ENCODE measurements around the gene MTMR3.

The MTMR3 gene

DNA sequence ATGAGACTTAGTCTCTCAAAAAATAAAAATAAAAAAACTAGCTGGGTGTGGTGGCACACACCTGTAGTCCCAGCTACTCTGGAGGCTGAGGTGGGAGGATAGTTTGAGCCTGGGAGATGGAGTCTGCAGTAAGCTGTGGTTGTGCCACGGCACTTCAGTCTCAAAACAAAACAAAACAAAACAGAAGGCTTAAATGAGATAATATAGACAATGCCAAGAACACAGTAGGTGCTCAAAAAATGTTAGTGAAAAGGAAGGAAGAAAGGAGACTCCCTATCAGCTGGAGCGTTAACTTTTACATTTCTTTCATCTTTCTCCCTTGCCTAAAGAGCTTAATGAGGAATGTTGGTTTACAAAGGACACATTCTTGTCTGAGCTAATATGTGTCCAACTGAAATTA lies 40.8 kb upstream of the MTMR3 start:
- no peaks in the 10 kb centered on the region for H3K27me3 ChIP-seq (ENCODE audit: insufficient read depth, low read depth)
- H3K79me2 ChIP-seq (ENCODE audit: insufficient read depth, low read depth): peaks cover 6% of the 10 kb centered on the region; the same call in 1 of the 2 replicates
- H3K36me3 ChIP-seq (ENCODE audit: insufficient read depth): no peaks in the 10 kb centered on the region
- no peak overlapping the region for H3K9ac ChIP-seq
- no peak overlapping the region for H2AFZ ChIP-seq (ENCODE audit: low read depth)
- no peaks in the 10 kb centered on the region for H4K20me1 ChIP-seq (ENCODE audit: insufficient read depth)
- peaks cover 7% of the 10 kb centered on the region for H3K4me1 ChIP-seq (ENCODE audit: low read depth, poor library complexity, severe bottlenecking)
- no peak for TF ChIP-seq CTCF (conservative IDR thresholded peaks at IDR 0.05; ENCODE audit: low read depth, low read length)
- no peak overlapping the region for H3K4me2 ChIP-seq
- H3K27ac ChIP-seq: no peak overlapping the region
- no peak overlapping the region for H3K4me3 ChIP-seq (IDR thresholded peaks at IDR 0.05; ENCODE audit: insufficient read depth, low read depth, low read length)

DNA sequence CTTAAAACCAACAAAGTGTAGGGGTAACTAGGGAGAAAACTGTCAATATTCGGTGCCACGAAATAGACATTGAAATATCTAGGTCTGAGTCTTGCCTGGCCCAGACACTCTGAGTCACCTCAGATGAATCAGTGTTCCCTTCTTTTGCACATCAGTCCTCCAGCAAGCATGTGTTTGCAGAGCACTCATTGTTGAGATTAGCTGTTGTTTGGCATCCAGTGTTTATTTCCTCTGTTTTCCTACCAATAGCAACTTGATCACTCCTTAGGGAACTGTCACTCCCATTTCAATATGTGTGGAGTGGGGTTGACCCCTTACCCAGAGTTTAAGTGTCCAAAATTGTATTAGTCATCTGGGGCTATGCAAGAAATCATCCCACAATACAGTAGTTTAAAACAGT lies 40.2 kb upstream of the MTMR3 start:
- Histone ChIP-seq H3K4me3 (IDR thresholded peaks at IDR 0.05; ENCODE audit: insufficient read depth, low read depth, low read length) (no peak overlapping the region), H3K36me3 (ENCODE audit: insufficient read depth) (no peaks in the 10 kb centered on the region), H3K27ac (no peak overlapping the region), H3K4me2 (no peak overlapping the region), H3K79me2 (ENCODE audit: insufficient read depth, low read depth) (peaks cover under 1% of the 10 kb centered on the region; the same call in 1 of the 2 replicates), H3K9ac (no peak overlapping the region), H4K20me1 (ENCODE audit: insufficient read depth) (no peaks in the 10 kb centered on the region), H2AFZ (ENCODE audit: low read depth) (no peak overlapping the region), H3K27me3 (ENCODE audit: insufficient read depth, low read depth) (no peaks in the 10 kb centered on the region), H3K4me1 (ENCODE audit: low read depth, poor library complexity, severe bottlenecking) (peaks cover 7% of the 10 kb centered on the region)
- TF ChIP-seq CTCF (conservative IDR thresholded peaks at IDR 0.05; ENCODE audit: low read depth, low read length): no peak

- Histone ChIP-seq H4K20me1 (ENCODE audit: insufficient read depth) (no peaks in the 10 kb centered on the region), H3K4me3 (IDR thresholded peaks at IDR 0.05; ENCODE audit: insufficient read depth, low read depth, low read length) (no peak overlapping the region), H3K9ac (no peak overlapping the region), H3K79me2 (ENCODE audit: insufficient read depth, low read depth) (no peaks in the 10 kb centered on the region), H3K36me3 (ENCODE audit: insufficient read depth) (no peaks in the 10 kb centered on the region), H3K27me3 (ENCODE audit: insufficient read depth, low read depth) (no peaks in the 10 kb centered on the region), H2AFZ (ENCODE audit: low read depth) (no peak overlapping the region), H3K4me1 (ENCODE audit: low read depth, poor library complexity, severe bottlenecking) (no peaks in the 10 kb centered on the region), H3K27ac (no peak overlapping the region), H3K4me2 (no peak overlapping the region)
- no peak for TF ChIP-seq CTCF (conservative IDR thresholded peaks at IDR 0.05; ENCODE audit: low read depth, low read length)
Measured at GRCh38 chr22:29846290-29846689, 36.7 kb upstream of the MTMR3 start.

DNA sequence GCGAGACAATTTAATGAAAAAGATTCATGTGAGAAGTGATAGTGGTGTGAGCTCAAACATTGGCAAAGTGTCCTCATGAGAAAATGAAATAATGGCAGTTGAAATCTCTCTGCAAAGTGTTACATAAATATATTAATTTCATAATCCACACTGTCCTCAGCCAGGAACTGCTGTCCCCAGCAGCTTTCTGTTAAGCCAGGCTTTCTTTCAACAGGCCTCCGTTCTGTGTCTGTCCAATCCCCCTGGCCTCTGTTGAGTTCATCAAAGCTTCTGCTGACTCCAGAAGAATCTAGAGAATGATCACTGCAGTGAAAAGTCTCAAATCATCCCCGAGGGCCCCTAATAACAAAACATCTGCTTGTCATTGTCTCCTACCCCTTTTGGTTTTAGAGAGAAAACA lies 34.9 kb upstream of the MTMR3 start:
- Histone ChIP-seq H3K4me1 (ENCODE audit: low read depth, poor library complexity, severe bottlenecking) (no peaks in the 10 kb centered on the region), H3K27me3 (ENCODE audit: insufficient read depth, low read depth) (no peaks in the 10 kb centered on the region), H3K4me3 (IDR thresholded peaks at IDR 0.05; ENCODE audit: insufficient read depth, low read depth, low read length) (no peak overlapping the region), H3K27ac (no peak overlapping the region), H3K9ac (no peak overlapping the region), H4K20me1 (ENCODE audit: insufficient read depth) (no peaks in the 10 kb centered on the region), H3K36me3 (ENCODE audit: insufficient read depth) (no peaks in the 10 kb centered on the region), H3K79me2 (ENCODE audit: insufficient read depth, low read depth) (no peaks in the 10 kb centered on the region), H3K4me2 (no peak overlapping the region), H2AFZ (ENCODE audit: low read depth) (no peak overlapping the region)
- TF ChIP-seq CTCF (conservative IDR thresholded peaks at IDR 0.05; ENCODE audit: low read depth, low read length): no peak
